Stromal cell of bone marrow (primary cell): ENCODE measurements around the gene ETFA.

ENCODE experiments used
- DNase-seq: peaks from one replicate; pipeline ENCODE4 v3.0.0-alpha.2; 2012; ENCODE audit warnings: low read depth

The ETFA gene

GRCh38 chr15:76173317-76173834 is 137.9 kb downstream of the ETFA start:
- no peak for DNase-seq

GRCh38 chr15:76172782-76173181 is 138.5 kb downstream of the ETFA start:
- no peak for DNase-seq

- DNase-seq = no peak
These were observed 141.1 kb downstream of the ETFA start for GRCh38 chr15:76169911-76170800.

GRCh38 chr15:76169018-76169417 is 142.3 kb downstream of the ETFA start:
- no peak for DNase-seq

GRCh38 chr15:76168237-76168984 is 142.9 kb downstream of the ETFA start:
- no peak for DNase-seq

- DNase-seq = no peak
These were observed 145.3 kb downstream of the ETFA start for GRCh38 chr15:76165951-76166350.
